Small intestine (tissue), 4 donors: ENCODE measurements around the gene MTNR1B. TPM values are rescaled to one million over a fixed set of nuclear protein-coding genes. Genes with fewer than 3 reads are reported as not detected.

Source experiments
- polyA plus RNA-seq, 4 donors: library from polyadenylated mRNA; stranded (reverse) in 3 of 4; unstranded in 1 of 4; fragments of 200-250 nt in 3 of 4; fragments of 120-200 nt in 1 of 4; gene quantifications; one replicate each; pipeline versions ENCODE4 v1.2.1 to v1.2.3, GENCODE V29; 2013
- donor health status: healthy with polysubstance abuse.
- donor health status: Bipolar disorder and iron deficiency.
- donor health status: healthy.

The MTNR1B gene
- polyA plus RNA-seq, 4 donors = not detected

Other genes starting within 250 kb of the MTNR1B start
- gene SLC36A4, start 228.3 kb downstream of the MTNR1B start, polyA plus RNA-seq = 1 to 10 TPM in 3 of 4 donors, under 1 TPM in 1; 0.45 to 4.9 (median 2.4) TPM